ENCODE data around the gene NXF2B.
"Not testable (repeated sequence)": the region's sequence is repeated elsewhere in the genome, so short reads cannot be mapped to it uniquely, and the experiment has no call there.

NXF2B gene
- total RNA-seq, result 0 reads per million in 4 experiments

GRCh38 chrX:102439908-102440307 is at the start of gene NXF2B:
NXF2B (minus strand) TSS chrX:102440008; CDS start chrX:102380036, 59,972 bp downstream.
- not testable (repeated sequence) for DNase-seq

- not testable (repeated sequence) for DNase-seq
Observed at GRCh38 chrX:102478765-102479164, 39.0 kb upstream of the NXF2B start.

GRCh38 chrX:102471762-102472220 is 32.0 kb upstream of the NXF2B start, which contains the start of gene TCP11X2:
TCP11X2 (minus strand) TSS chrX:102471812.
- DNase-seq, result not testable (repeated sequence)

DNA sequence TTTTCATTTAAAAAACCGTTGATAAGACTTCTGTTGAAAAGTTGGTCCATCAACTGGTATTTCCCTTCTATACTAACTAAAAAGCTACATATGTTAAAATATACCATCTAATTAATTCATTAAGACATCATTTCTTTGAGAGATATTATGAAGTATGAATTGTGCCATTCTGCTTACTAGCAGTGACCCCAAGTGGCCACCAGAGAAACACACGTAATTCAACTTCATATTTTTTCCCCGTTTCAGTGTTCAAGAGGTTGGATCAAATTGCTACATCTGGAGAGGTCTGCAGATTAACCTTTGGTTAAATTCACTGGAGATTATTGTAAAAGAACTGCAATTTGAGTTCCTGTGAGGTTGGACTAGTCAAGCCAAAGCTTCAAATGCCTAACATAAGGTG is 30.4 kb upstream of the NXF2B start:
- DNase-seq, result not testable (repeated sequence)

GRCh38 chrX:102458615-102459014 is 18.8 kb upstream of the NXF2B start:
- not testable (repeated sequence) for DNase-seq

GRCh38 chrX:102414493-102414892 is 25.3 kb downstream of the NXF2B start:
- DNase-seq, result not testable (repeated sequence)

GRCh38 chrX:102345916-102346315 is 93.9 kb downstream of the NXF2B start:
- DNase-seq, result no peak

DNA sequence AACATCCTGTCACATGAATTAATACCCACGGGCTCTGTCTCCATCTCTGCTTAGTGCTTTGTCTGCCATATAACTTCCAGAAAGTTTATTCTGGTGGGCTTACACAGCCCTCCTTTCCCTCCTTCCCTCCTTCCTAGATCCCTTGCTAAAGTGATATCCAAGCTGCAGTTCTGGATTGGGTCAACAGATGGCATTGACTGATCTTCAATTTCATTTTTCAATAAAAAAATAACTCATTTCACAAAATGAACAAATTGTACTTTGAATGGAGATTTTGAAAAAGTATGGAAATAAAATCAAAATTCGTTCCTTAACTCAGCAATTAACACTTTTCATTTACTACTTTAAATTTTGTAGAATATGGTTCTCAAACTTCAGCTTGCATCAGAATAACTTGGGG is 97.9 kb downstream of the NXF2B start:
- DNase-seq, result no peak

DNA sequence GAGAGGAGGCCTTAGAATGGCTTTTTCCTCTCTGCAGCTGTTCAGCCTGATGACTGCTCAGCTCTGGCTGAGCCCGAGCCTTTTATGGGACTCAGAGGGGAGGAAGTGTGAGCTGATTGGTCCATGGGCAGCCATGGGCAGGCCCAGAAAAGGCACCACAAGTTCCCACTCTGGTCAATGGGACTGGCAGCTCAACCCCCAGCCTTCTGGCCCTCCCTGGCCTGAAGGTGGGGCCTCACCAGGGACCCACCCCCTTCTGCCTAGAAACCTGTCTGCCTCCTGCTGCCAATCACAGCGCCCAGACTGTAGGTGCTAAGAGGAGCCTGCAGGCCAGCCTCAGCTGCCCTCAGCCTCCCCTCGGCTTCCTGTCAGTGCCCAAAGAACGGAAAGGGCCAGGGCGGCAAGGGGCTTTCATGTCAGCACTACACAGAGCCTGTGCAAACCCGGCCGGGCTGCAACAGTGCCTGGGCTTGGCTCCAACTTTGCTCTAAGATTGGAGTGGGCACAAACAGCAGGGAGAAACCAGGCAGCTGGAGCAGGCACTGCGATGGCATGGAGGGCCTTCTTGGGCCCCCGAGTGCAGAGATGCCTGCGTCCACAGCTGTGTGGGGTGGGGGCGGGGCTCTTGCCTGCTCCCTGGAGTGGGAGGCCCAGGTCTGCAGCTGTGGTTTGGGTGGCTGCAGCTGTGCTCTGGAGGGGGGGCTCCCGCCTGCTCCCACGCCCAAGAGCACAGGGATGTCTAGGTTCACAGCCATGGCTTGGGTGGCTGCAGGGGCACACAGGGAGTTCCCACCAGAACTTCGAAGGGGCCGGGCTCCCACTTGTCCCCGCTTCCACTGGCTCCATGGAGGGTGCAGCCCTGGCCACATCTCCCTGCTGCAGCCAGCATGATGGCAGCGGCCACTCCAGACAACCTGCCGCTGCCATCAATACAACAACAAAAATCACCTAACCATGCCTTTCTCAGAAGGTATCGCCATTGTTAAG is 100.2 kb downstream of the NXF2B start:
- DNase-seq, result no peak

DNA sequence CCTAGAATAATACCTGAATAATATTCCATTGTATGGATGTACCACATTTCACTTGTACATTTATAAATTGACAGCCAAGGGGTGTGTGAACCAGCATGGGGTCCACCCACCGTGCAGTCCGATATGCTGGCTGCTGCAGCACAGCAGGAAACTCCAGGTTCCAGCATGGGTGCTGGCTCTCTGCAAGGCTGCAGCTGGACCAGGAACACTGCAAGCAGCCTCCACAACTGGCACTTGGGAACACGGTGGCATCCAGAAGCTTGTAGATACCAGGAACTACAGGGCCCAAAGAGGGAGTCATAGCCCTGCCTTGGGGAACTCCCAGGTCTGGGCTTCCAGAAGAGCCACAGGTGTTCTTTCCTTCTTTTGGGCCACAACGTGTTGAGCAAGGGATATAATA is 101.6 kb downstream of the NXF2B start:
- no peak for DNase-seq
